A549 treated with ZK216348 at 1 μM for 4 hours (cell line): ENCODE results near the gene FAM221A. TPM values are rescaled to one million over a fixed set of nuclear protein-coding genes. Genes with fewer than 3 reads are reported as not detected.

Experiments used
- total RNA-seq: library from RNA; stranded (reverse); fragments of 200-300 nt; extraction: Qiagen RNA extraction; gene quantifications from 5 replicates; pipeline ENCODE4 v1.2.3, GENCODE V29; 2022; ENCODE audit warnings: low read depth

The FAM221A gene, protein sequence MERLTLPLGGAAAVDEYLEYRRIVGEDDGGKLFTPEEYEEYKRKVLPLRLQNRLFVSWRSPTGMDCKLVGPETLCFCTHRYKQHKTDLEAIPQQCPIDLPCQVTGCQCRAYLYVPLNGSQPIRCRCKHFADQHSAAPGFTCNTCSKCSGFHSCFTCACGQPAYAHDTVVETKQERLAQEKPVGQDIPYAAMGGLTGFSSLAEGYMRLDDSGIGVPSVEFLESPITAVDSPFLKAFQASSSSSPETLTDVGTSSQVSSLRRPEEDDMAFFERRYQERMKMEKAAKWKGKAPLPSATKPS
- 0.15 to 0.60 TPM (median 0.22 TPM) in 5 replicates for total RNA-seq

DNA sequence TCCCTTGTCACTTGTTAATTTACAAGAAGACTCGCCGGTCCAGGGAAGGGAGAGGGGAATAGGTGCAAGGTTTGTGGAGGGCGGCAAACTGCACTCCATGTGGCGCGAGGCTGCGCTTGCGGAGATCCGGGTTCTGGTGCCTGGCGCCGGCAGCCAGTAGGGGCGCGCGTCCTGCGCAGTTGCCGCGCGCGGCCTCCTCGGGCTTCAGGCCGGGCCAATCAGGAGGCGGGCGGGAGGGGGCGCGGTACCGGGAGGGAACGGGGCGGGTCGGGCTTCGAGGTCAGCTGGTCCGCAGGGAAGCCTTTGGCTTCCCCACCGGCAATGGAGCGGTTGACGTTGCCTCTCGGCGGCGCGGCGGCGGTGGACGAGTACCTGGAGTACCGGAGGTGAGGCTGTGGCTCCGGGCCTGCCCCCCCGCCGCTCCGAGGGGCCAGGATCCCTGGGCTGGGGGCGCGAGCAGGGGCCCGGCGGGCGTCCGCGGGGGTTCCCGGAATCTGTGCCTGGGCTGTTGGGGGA is at the start of gene FAM221A:
FAM221A (plus strand) TSS at position 302 of the 516 bp plus-strand sequence; CDS start at position 322, 20 bp downstream.

DNA sequence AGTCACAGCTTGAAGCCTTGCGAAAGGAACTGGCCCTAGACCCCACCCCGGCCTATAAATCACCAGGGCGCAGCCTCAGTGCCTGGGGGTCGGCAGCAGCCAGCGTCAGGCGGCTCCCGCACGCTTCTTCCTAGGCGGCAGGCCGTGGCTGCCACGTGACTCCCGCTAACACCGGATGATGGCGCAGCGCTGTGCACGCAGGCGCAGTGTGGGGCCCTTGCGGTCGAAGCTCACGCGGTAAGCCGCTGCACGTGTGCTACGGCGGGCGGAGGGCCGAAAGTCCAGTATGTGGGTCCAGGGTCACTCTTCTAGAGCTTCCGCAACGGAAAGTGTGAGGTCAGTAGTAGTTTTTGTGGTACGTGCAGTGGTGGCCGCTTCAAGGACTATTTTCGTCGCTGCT is 30.0 kb downstream of the FAM221A start, which contains the start of gene STK31:
STK31 (plus strand) TSS at position 220 of the 400 bp plus-strand sequence; CDS start at position 287, 67 bp downstream.

Other genes starting within 250 kb of the FAM221A start
- 19.2 to 34.3 TPM (median 24.8 TPM) in 5 replicates for gene IGF2BP3, start 209.7 kb upstream of the FAM221A start, total RNA-seq
- gene TRA2A, start 148.2 kb upstream of the FAM221A start, total RNA-seq, result 69.1 to 88.0 TPM (median 80.7 TPM) in 5 replicates
- 2.2 to 3.6 TPM (median 3.0 TPM) in 5 replicates for gene CCDC126, start 82.8 kb upstream of the FAM221A start, total RNA-seq
- gene STK31, start 30.0 kb downstream of the FAM221A start, total RNA-seq, result 0.55 to 1.2 TPM (median 0.66 TPM) in 5 replicates